GM21723 (cell line): ENCODE measurements around the gene KRT38.
"Not testable (repeated sequence)": the region's sequence is repeated elsewhere in the genome, so short reads cannot be mapped to it uniquely, and the experiment has no call there.

Source experiments
- ATAC-seq: cut with Tn5 transposase; IDR thresholded peaks from one replicate; pipeline ENCODE4 v1.9.1; 2021; ENCODE audit warnings: mild to moderate bottlenecking, moderate library complexity; ENCODE audit not compliant: unreplicated experiment

KRT38 gene

DNA sequence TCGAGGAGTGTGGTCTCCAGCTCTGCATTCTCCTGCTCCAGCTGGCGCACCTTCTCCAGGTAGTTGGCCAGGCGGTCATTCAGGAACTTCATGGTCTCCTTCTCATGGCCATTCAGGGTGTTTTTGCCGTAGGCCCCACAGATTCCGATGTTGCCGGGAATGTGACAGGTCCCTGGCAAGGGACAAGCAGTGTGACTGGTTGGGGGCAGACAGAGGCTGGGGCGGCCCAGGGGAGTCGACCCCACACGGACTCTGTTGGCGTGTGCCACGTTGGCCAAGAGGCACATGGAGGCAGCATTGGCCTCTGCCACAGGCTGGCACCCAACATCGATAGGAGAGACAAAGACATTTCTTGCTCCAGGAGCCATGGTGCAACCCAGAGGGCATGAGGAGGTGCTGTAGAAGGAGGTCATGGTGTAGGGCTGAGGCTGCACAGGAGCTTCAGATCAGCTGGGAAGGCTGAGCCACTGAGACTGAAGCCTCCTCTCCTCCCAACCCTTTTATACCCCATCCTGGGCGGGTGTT lies 16.6 kb downstream of the KRT38 start, which contains the start of gene KRT37:
KRT37 (minus strand) TSS at position 475 of the 525 bp plus-strand sequence; CDS start at position 413, 62 bp downstream.
- ATAC-seq = no peak

DNA sequence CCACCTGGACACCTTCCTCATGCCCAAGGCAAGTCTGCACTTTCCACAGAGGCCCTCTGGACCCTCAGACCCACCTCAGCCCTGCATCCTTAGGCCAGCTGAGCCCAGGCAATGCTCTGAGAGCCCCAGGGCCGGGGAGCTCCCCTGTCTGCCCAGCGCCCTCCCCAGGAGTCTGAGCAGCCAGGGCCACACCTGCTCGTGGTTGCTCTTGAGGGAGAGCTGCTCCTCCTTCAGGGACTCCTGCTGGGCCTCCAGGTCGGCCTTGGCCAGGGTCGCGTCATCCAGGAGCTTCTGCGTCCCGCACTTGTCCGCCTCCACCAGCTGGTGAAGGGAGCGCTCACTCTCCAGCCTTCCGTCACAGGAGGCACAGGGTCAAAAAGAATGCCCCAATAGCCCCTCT lies 18.2 kb downstream of the KRT38 start:
- not testable (repeated sequence) for ATAC-seq

DNA sequence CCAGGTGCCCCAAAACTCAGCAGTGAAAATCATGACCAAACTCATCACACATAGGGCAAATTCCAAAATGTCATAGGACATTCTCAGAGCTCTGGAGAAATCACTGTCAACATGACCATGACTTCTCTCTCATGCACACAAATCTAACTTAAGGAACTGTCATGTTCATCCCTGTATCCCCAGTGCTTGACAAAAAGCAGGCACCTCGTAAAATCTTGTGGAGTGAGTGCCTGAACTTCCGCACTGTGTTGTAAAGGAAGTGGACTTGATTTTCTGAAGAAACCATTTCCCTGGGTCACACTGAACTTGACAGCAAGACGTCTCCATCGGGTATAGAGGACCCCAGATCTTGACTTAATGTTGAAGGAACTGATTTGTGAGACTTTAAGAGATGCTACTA lies 19.2 kb downstream of the KRT38 start:
- no peak for ATAC-seq

GRCh38 chr17:41421116-41421515 lies 19.7 kb downstream of the KRT38 start:
- no peak for ATAC-seq

DNA sequence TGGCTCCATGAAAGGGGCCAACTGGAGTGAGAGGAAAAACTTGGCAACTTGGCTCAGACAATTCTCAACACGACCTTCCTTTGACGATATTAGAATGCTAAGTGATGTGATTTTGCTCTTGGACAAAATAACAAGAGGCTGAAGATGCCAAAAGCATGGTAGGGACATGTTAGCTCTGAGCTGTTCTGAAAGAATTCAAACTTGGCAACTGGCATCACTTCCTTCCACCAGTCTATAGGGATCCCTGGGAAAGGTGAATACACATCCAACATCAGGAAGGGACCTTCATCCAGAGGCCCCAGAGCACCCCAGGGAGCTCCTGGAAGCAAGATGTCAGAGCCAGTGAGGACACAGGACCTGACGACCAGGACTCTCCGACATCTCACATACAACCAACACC lies 20.6 kb downstream of the KRT38 start:
- ATAC-seq = no peak

DNA sequence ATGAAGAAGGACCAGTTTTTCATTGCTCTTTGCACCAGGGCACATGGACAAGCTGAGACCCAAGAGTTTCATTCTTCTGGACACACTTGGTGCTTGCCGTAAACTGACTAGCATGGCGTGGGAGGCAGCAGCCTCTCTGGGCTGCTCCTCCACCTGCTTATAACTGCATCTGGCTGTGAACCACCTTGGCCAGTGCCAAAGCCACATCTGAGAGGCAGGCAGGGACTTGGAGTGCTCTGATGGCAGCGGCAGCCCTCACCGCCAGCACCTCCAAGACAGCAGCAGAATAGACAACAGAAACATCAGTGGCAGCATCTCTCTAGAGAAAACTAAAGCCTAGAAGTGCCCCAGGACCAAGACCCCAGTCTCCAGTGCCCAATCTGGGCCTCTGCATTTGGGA lies 21.1 kb downstream of the KRT38 start:
- ATAC-seq = no peak

DNA sequence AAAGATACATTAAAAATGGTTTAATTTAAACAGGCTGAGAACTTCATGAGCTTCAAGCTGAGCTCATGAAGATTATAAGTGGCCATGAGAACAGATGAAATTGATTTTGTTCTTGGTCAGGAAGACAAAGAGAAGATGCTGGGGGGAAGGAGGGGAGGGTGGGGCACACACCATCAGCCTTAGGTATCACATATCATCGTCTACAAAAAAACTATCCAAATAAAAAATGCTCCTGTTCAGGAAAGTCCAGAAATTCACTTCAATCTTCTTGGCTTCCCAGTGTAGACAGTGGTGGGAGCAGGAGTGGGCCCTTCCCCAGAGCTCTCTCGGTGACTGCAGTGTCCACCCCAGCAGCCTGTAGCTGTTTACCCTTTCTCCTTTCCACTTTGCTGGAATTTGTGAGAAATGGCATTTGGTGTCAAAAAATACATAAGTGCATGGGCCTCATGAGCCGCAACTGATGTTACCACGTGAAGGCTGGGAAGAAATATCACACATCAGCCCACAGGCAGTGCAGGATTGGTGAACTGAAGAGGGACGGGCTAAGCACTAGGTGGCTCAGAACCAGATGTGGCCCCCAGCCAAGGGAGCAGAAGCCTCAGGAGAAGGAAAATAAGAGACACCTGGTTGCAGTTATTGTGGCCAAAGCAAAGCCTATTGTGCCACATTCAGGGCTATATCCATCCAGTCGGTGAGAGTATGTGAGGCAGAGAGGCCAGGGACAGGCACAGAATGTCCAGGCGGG lies 22.5 kb downstream of the KRT38 start:
- no peak for ATAC-seq

DNA sequence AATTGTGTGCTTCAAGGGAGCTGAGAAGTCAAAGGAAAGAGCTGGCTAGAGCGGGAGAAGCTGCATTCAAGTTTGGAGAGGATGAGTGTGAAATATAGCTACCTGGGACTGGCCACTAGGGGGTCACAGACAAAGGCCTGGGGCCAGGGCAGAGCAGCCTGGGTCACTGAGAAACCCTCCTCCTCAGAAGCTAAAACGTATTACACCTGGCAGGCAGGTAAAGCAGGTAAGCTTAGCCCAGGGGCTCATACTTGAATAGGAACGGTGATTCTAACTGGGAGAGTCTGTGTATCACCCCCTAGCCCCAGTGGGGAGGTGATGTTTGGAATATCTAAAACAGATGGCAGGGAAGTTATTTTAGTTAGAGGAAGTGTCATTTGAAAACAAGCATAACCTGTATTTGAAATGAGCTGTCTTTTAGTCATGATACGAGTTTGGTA lies 23.2 kb downstream of the KRT38 start:
- no peak for ATAC-seq

DNA sequence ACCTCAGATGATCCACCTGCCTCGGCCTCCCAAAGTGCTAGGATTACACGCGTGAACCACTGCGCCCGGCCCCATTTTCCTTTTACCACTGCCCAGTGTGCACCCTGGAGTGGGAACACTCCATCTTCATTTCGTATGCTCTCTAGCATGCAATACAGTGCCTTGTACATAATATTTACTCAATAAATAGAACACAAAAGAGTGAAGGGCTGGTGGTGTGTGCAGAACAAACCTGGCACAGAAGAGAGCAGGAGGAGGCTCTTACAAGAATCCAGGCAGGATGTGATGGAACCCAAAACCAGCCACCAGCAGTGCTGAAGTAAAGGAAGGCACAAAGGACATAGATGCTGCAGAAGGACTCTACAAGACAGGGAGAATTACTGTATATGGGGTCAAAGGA lies 23.7 kb downstream of the KRT38 start:
- no peak for ATAC-seq

GRCh38 chr17:41416479-41416878 lies 24.3 kb downstream of the KRT38 start:
- ATAC-seq = no peak

DNA sequence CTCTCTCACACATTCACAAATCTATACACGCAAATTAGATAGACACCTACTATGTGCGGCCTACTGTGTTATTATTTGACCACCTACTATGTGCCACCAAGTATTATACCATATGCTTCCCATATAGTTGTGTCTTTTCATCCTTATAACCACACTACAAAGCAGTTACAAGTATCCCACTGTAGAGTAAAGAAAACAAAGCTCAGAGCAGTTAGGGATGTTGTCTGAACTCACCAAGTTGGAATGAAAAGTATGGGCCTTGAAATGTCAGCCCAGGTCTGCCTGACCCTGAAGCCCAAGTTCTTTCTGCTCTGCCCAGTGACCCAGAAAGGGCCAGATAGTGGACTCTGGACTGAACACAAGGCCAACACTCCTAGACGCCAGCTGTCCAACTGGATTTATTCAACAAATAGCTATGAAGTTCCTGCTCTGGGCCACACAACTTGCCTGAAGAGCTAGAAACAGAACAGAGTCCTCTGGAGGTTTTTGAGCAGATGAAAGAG lies 24.9 kb downstream of the KRT38 start:
- no peak for ATAC-seq

DNA sequence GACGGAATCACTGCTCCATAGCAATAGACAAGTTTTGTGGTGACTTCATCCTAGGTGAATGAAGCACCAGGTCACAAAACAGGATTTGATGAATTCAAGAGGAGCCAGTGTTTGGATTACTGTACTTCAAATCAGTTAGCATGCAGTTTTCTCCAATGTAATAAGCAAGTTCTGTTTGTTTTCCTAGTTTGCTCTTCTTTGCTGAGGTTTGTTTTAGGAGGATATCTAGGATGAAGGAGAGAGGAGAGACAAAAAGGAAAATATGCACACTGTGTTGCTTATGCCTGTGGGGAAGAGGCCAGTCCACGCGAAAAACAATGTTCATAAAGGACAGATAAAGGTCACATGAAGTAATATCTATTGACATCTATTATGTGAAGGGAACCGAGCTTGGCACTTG lies 25.4 kb downstream of the KRT38 start:
- ATAC-seq = no peak

DNA sequence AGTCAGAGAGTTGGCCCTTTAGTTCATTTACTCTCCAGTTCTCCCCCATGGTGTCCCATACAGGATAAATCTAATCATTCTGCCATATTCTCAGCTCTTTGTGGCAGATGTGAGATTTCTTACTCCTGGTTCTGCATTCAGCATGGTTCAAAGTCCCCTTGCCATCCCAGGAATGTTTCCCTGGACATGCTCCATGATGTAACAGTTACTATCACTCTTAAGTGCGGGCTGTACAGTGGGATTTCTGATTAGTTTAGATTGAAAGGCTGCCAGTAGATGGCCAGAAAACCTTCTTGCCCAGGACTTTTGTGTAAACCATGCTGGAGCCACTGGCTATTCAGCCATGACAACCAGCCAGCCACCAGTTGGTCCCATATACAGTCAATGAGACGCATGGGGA lies 26.8 kb downstream of the KRT38 start:
- ATAC-seq = no peak

DNA sequence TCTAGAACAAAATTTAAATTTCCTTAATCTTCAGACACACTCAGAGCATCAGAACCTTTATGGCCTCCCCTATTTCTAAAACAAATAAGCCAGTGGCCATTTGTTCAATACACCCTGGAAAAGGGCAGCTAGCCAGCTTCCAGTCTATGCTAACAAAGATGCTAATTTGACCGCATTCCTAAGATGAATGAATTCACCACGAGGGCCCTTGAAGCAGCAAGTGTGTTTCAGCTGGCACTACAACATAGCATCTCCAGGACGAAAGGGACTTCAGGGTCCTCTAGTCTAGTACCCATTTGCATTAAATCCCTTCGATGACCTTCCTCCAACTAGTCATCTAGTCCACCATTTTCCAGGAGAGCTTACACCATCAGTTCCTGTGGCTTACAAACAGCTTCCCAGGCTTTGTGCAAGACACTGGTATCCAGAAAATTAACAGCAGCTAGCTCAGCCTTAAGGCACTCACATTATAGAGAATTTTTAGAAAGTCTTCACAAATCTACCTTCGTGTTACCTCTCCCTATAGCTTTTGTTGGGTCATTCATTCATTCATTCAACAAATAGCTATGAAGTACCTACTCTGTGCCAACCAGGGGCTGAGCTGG lies 27.3 kb downstream of the KRT38 start:
- ATAC-seq = no peak

- no peak for ATAC-seq
These were observed 29.5 kb downstream of the KRT38 start for GRCh38 chr17:41411072-41411840.

- no peak for ATAC-seq
These were observed 33.6 kb downstream of the KRT38 start for GRCh38 chr17:41407226-41407625.

DNA sequence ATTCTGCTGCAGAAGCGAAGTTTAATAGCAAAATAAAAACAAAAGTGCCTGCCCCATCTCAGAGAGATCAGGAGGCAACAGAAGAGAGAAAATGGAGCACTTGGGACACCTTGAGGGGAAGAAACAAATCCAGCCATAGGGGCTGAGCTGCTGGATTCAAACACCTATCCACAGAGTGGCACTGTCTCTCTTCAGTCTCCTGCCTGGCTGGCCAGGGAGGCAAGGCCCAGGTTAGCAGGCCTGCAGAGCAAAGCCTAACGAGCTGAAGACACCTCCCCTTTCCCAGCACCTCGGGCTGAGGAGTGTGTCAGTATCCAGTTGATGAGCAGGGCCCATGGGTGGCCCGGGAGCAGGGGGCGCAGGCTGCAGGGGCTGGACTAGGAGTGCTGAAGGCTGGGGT lies 34.6 kb downstream of the KRT38 start:
- no peak for ATAC-seq

GRCh38 chr17:41404024-41404671 lies 36.6 kb downstream of the KRT38 start:
- no peak for ATAC-seq

DNA sequence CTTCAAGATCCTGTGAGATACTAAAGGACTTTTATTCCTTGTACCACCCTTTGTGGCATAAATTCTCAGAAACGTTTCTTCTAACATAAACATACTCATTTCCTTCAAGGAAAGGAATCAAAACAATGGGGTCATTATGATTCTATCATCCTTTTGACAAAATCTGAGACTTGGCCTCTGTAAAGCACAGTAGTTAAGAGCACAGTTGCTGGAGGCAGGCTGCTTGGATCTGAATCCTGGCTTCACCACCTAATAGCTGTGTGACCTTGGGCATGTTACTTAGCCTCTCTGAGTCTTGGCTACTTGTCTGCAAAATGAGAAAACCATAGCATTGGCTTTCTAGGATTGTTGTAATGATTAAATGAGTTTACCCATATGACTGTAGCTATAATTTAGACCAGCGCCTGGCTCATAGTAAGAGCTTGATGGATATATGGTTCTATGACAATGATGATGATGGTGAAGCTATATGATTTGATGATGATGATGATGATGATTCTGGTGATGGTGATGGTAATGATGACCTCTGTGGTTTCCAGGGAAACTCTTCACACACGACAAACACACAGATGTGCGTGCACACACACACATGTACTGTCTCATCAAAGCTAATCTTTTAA lies 37.3 kb downstream of the KRT38 start:
- ATAC-seq = no peak

DNA sequence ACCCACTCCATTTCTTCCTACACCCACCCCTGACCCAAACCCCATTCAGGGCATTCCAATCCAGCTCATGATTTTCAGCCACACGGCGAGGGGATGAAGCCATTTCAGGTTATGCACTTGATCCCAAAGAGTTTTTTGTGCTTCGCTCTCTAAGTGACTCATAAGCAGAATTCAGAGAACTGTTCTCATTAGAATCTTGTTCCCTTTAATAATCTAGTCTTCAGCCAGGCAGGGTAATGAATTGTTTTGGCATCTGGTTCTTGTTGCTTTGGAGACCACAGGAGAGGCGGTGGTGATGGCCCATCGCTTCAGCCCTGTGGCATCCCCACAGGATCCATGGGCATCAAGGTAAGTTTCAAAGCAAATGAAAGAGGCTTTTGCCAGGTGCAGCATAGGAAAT lies 38.6 kb downstream of the KRT38 start:
- ATAC-seq = no peak
